ENCODE data around the gene MRLN.

- TF ChIP-seq CTCF (conservative IDR thresholded peaks at IDR 0.05 in 1 of 2, IDR thresholded peaks at IDR 0.05 in 1 of 2; ENCODE audit: low read depth in 1 of 2, low read length in 2 of 2), result no peak
- TF ChIP-seq EZH2 (IDR thresholded peaks at IDR 0.05; ENCODE audit: low read length, missing control alignments), result no peak
Observed at GRCh38 chr10:59773088-59773487, 19.8 kb upstream of the MRLN start.

All from fibroblast of lung (primary cell).